ENCODE results near the gene RPS19. TPM values are rescaled to one million over a fixed set of nuclear protein-coding genes. Genes with fewer than 3 reads are reported as not detected.

The RPS19 gene
- total and polyA plus RNA-seq, 2 donors (not counting 1 experiment from before 2014, with no cell fraction given), result 1,320 to 2,197 TPM

- no peaks in the 10 kb centered on the region for H3K79me2 ChIP-seq (ENCODE audit: control insufficient read depth, insufficient read depth, low read length)
- no peaks in the 10 kb centered on the region for H3K4me1 ChIP-seq (ENCODE audit: control insufficient read depth, extremely low read depth, insufficient read depth, low read length)
- no peak for TF ChIP-seq EZH2 (IDR thresholded peaks at IDR 0.05; ENCODE audit: low read length, missing control alignments)
- TF ChIP-seq, protein P1, sequence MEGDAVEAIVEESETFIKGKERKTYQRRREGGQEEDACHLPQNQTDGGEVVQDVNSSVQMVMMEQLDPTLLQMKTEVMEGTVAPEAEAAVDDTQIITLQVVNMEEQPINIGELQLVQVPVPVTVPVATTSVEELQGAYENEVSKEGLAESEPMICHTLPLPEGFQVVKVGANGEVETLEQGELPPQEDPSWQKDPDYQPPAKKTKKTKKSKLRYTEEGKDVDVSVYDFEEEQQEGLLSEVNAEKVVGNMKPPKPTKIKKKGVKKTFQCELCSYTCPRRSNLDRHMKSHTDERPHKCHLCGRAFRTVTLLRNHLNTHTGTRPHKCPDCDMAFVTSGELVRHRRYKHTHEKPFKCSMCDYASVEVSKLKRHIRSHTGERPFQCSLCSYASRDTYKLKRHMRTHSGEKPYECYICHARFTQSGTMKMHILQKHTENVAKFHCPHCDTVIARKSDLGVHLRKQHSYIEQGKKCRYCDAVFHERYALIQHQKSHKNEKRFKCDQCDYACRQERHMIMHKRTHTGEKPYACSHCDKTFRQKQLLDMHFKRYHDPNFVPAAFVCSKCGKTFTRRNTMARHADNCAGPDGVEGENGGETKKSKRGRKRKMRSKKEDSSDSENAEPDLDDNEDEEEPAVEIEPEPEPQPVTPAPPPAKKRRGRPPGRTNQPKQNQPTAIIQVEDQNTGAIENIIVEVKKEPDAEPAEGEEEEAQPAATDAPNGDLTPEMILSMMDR (conservative IDR thresholded peaks at IDR 0.05 in 1 of 2, IDR thresholded peaks at IDR 0.05 in 1 of 2; ENCODE audit: low read depth in 1 of 2, low read length in 2 of 2), result no peak
- no peaks in the 10 kb centered on the region for H3K9me3 ChIP-seq (ENCODE audit: control insufficient read depth, insufficient read depth, low read depth, low read length)
- H3K4me2 ChIP-seq (ENCODE audit: extremely low read depth, insufficient read depth, low read length), result no peak overlapping the region
- H3K27me3 ChIP-seq (ENCODE audit: control insufficient read depth, insufficient read depth, low read length), result no peaks in the 10 kb centered on the region
- H3K4me3 ChIP-seq (replicated peaks in 1 of 4; ENCODE audit: control extremely low read depth in 1 of 4, insufficient read depth in 1 of 4, low read depth in 3 of 4, low read length in 4 of 4), result no peak overlapping the region
- H4K20me1 ChIP-seq (ENCODE audit: control insufficient read depth, extremely low read depth, insufficient read depth, low read length), result no peaks in the 10 kb centered on the region
- peaks cover 31% of the 10 kb centered on the region for H3K36me3 ChIP-seq (ENCODE audit: control insufficient read depth, insufficient read depth, low read length)
- H3K9ac ChIP-seq (ENCODE audit: insufficient read depth, low read length), result no peak overlapping the region
- no peak overlapping the region for H3K27ac ChIP-seq (ENCODE audit: insufficient read depth, low read length)
- DNase-seq (ENCODE audit: low read depth in 2 of 2), result no peak
- H2AFZ ChIP-seq (ENCODE audit: low read length), result no peak overlapping the region
Observed at GRCh38 chr19:41897181-41897580, 37.1 kb downstream of the RPS19 start.

DNA sequence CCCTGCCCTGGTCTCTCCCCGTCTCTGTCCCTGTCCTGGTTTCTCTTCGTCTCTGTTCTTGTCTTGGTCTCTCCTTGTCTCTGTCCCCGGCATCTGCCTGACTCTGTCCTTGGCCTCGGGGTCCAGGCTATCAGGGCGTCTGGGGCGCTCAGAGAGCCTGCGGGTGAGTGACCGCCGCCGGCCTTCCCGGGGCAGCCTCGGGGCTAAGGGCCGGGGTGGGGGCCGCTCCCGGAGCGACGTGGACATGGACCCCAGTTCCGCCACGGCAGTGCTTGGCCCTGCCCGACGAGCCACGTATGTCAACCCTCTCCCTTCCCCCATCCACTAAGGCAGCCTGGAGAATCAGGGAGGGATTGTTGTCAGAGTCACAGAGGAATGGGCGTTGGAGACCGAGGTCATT is 37.8 kb downstream of the RPS19 start:
- Histone ChIP-seq H3K4me1 (ENCODE audit: control insufficient read depth, extremely low read depth, insufficient read depth, low read length) (no peaks in the 10 kb centered on the region), H3K4me2 (ENCODE audit: extremely low read depth, insufficient read depth, low read length) (no peak overlapping the region), H3K27me3 (ENCODE audit: control insufficient read depth, insufficient read depth, low read length) (no peaks in the 10 kb centered on the region), H3K9me3 (ENCODE audit: control insufficient read depth, insufficient read depth, low read depth, low read length) (no peaks in the 10 kb centered on the region), H2AFZ (ENCODE audit: low read length) (no peak overlapping the region), H3K27ac (ENCODE audit: insufficient read depth, low read length) (no peak overlapping the region), H3K4me3 (replicated peaks in 1 of 4; ENCODE audit: control extremely low read depth in 1 of 4, insufficient read depth in 1 of 4, low read depth in 3 of 4, low read length in 4 of 4) (no peak overlapping the region), H3K9ac (ENCODE audit: insufficient read depth, low read length) (no peak overlapping the region), H3K79me2 (ENCODE audit: control insufficient read depth, insufficient read depth, low read length) (no peaks in the 10 kb centered on the region), H3K36me3 (ENCODE audit: control insufficient read depth, insufficient read depth, low read length) (peaks cover 30% of the 10 kb centered on the region), H4K20me1 (ENCODE audit: control insufficient read depth, extremely low read depth, insufficient read depth, low read length) (no peaks in the 10 kb centered on the region)
- DNase-seq (ENCODE audit: low read depth in 2 of 2), result no peak
- no peak for TF ChIP-seq EZH2 (IDR thresholded peaks at IDR 0.05; ENCODE audit: low read length, missing control alignments)
- TF ChIP-seq, protein P1 (conservative IDR thresholded peaks at IDR 0.05 in 1 of 2, IDR thresholded peaks at IDR 0.05 in 1 of 2; ENCODE audit: low read depth in 1 of 2, low read length in 2 of 2), result no peak

- Histone ChIP-seq H3K36me3 (ENCODE audit: control insufficient read depth, insufficient read depth, low read length) (peaks cover 29% of the 10 kb centered on the region), H3K27me3 (ENCODE audit: control insufficient read depth, insufficient read depth, low read length) (no peaks in the 10 kb centered on the region), H3K9ac (ENCODE audit: insufficient read depth, low read length) (no peak overlapping the region), H3K79me2 (ENCODE audit: control insufficient read depth, insufficient read depth, low read length) (no peaks in the 10 kb centered on the region), H3K9me3 (ENCODE audit: control insufficient read depth, insufficient read depth, low read depth, low read length) (no peaks in the 10 kb centered on the region), H3K4me2 (ENCODE audit: extremely low read depth, insufficient read depth, low read length) (no peak overlapping the region), H3K27ac (ENCODE audit: insufficient read depth, low read length) (no peak overlapping the region), H3K4me1 (ENCODE audit: control insufficient read depth, extremely low read depth, insufficient read depth, low read length) (no peaks in the 10 kb centered on the region), H3K4me3 (replicated peaks in 1 of 4; ENCODE audit: control extremely low read depth in 1 of 4, insufficient read depth in 1 of 4, low read depth in 3 of 4, low read length in 4 of 4) (no peak overlapping the region), H2AFZ (ENCODE audit: low read length) (no peak overlapping the region), H4K20me1 (ENCODE audit: control insufficient read depth, extremely low read depth, insufficient read depth, low read length) (no peaks in the 10 kb centered on the region)
- DNase-seq (ENCODE audit: low read depth in 2 of 2), result no peak
- no peak for TF ChIP-seq EZH2 (IDR thresholded peaks at IDR 0.05; ENCODE audit: low read length, missing control alignments)
- TF ChIP-seq, protein P1 (conservative IDR thresholded peaks at IDR 0.05 in 1 of 2, IDR thresholded peaks at IDR 0.05 in 1 of 2; ENCODE audit: low read depth in 1 of 2, low read length in 2 of 2), result no peak
Observed at GRCh38 chr19:41898235-41898634, 38.2 kb downstream of the RPS19 start.
